ENCODE data around the gene CCDC73.
A peak's percentile ranks its signal among the peaks of the same experiment; 100 is the strongest.
"Not testable (repeated sequence)": the region's sequence is repeated elsewhere in the genome, so short reads cannot be mapped to it uniquely, and the experiment has no call there.

Gene CCDC73

GRCh38 chr11:32779136-32779535 lies 15.3 kb downstream of the CCDC73 start:
- H3K27ac Mint-ChIP-seq: no peak overlapping the region
- DNase-seq (ENCODE audit: low spot score in 2 of 2) (no peak), ATAC-seq (no peak)
- peaks cover 11% of the 10 kb centered on the region for H3K4me1 Mint-ChIP-seq
- H3K36me3 Mint-ChIP-seq: no peaks in the 10 kb centered on the region
- H3K4me3 Mint-ChIP-seq: no peak overlapping the region
- no peaks in the 10 kb centered on the region for H3K9me3 Mint-ChIP-seq

GRCh38 chr11:32775908-32776307 lies 18.6 kb downstream of the CCDC73 start:
- DNase-seq (ENCODE audit: low spot score in 2 of 2) (no peak), ATAC-seq (no peak)
- Mint-ChIP-seq H3K36me3 (no peaks in the 10 kb centered on the region), H3K27ac (no peak overlapping the region), H3K9me3 (no peaks in the 10 kb centered on the region), H3K4me1 (peaks cover 11% of the 10 kb centered on the region), H3K4me3 (no peak overlapping the region)

- no peak for ATAC-seq
- no peaks in the 10 kb centered on the region for H3K9me3 Mint-ChIP-seq
- H3K4me3 Mint-ChIP-seq: no peak overlapping the region
- H3K27ac Mint-ChIP-seq: no peak overlapping the region
- DNase-seq (ENCODE audit: low spot score in 2 of 2): no peak
- H3K4me1 Mint-ChIP-seq: peaks cover 11% of the 10 kb centered on the region
- no peaks in the 10 kb centered on the region for H3K36me3 Mint-ChIP-seq
Observed at GRCh38 chr11:32774081-32774480, 20.4 kb downstream of the CCDC73 start.

- Mint-ChIP-seq H3K4me1 (peaks cover 11% of the 10 kb centered on the region), H3K27ac (no peak overlapping the region), H3K4me3 (no peak overlapping the region), H3K36me3 (no peaks in the 10 kb centered on the region), H3K9me3 (no peaks in the 10 kb centered on the region)
- ATAC-seq (no peak), DNase-seq (ENCODE audit: low spot score in 2 of 2) (no peak)
Observed at GRCh38 chr11:32772731-32773130, 21.7 kb downstream of the CCDC73 start.

DNA sequence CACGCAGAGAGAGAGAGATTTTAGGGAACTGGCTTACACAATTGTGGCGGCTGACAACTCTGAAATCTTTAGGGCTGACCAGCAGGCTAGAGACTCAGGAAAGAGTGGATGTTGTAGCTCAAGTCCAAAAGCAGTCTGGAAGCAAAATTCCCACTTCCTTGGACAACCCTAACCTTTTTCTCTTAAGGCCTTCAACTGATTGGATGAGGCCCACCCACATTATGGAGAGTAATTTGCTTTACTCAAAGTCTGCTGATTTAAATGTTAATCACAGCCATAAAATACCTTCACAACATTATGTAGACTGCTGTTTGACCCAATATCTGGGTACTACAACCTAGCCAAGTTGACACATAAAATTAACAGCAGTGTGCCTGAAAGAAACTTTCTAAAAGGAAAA lies 32.7 kb downstream of the CCDC73 start:
- not testable (repeated sequence) for H3K36me3 Mint-ChIP-seq; H3K9me3 Mint-ChIP-seq; H3K27ac Mint-ChIP-seq; DNase-seq (ENCODE audit: low spot score in 2 of 2); ATAC-seq; H3K4me1 Mint-ChIP-seq; H3K4me3 Mint-ChIP-seq

DNA sequence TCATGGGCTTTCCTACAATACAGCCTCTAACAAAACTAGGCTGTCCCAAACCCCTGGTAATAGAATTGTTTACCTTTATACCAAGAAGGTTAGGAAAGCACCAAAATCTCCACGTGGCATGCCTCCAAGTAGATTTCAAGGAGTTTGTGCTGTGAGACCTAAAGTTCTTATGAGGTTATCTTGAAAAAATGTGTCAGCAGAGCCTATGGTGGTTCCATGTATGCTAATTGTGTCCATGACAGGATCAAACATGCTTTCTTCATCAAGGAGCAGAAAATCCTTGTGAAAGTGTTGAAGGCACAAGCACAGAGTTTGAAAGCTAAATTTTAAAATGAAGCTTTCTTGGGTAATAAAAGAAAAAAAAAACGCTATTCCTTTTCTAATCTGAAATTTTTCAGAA lies 36.2 kb downstream of the CCDC73 start:
- Mint-ChIP-seq H3K4me1 (no peaks in the 10 kb centered on the region), H3K4me3 (no peak overlapping the region), H3K36me3 (no peaks in the 10 kb centered on the region), H3K27ac (no peak overlapping the region), H3K9me3 (peaks cover 2% of the 10 kb centered on the region)
- DNase-seq (ENCODE audit: low spot score in 2 of 2) (no peak), ATAC-seq (no peak)

DNA sequence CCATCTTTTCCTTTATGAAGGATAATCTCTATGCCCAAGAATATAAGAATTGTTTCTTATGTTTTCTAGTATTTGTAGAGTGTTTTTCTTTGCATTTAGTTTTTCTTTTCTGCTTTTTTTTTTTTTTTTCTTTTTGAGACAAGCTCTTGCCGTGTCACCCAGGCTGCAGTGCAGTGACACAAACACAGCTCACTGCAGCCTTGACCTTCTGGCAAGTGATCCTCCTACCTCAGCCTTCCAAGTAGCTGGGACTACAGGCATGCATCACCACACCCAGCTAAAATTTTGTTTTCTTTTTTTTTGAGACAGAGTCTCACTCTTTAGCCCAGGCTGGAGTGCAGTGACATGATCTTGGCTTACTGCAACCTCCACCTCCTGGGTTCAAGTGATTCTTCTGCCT lies 41.3 kb downstream of the CCDC73 start:
- not testable (repeated sequence) for H3K4me3 Mint-ChIP-seq

GRCh38 chr11:32752001-32752400 lies 42.5 kb downstream of the CCDC73 start:
- no peak overlapping the region for H3K4me3 Mint-ChIP-seq
- H3K9me3 Mint-ChIP-seq: peaks cover 6% of the 10 kb centered on the region
- no peaks in the 10 kb centered on the region for H3K4me1 Mint-ChIP-seq
- no peaks in the 10 kb centered on the region for H3K36me3 Mint-ChIP-seq
- no peak overlapping the region for H3K27ac Mint-ChIP-seq
- DNase-seq (ENCODE audit: low spot score in 2 of 2) (no peak), ATAC-seq (no peak)

More for the DNA sequence above, 41.3 kb downstream of the CCDC73 start:
- DNase-seq (ENCODE audit: low spot score in 2 of 2); H3K4me1 Mint-ChIP-seq; ATAC-seq; H3K27ac Mint-ChIP-seq; H3K9me3 Mint-ChIP-seq; H3K36me3 Mint-ChIP-seq: not testable (repeated sequence)

GRCh38 chr11:32751381-32751780 lies 43.1 kb downstream of the CCDC73 start:
- ATAC-seq (no peak), DNase-seq (ENCODE audit: low spot score in 2 of 2) (no peak)
- H3K4me3 Mint-ChIP-seq: no peak overlapping the region
- no peak overlapping the region for H3K27ac Mint-ChIP-seq
- H3K9me3 Mint-ChIP-seq: peaks cover 6% of the 10 kb centered on the region
- H3K36me3 Mint-ChIP-seq: no peaks in the 10 kb centered on the region
- no peaks in the 10 kb centered on the region for H3K4me1 Mint-ChIP-seq

- ATAC-seq (no peak), DNase-seq (ENCODE audit: low spot score in 2 of 2) (no peak)
- no peaks in the 10 kb centered on the region for H3K4me1 Mint-ChIP-seq
Observed at GRCh38 chr11:32729976-32730375, 64.5 kb downstream of the CCDC73 start.

GRCh38 chr11:32723332-32723731 lies 71.1 kb downstream of the CCDC73 start:
- no peak overlapping the region for H3K4me3 Mint-ChIP-seq
- no peaks in the 10 kb centered on the region for H3K36me3 Mint-ChIP-seq
- DNase-seq (ENCODE audit: low spot score in 2 of 2) (no peak), ATAC-seq (no peak)
- no peaks in the 10 kb centered on the region for H3K9me3 Mint-ChIP-seq
- H3K27ac Mint-ChIP-seq: no peak overlapping the region
- H3K4me1 Mint-ChIP-seq: no peaks in the 10 kb centered on the region

More at GRCh38 chr11:32729976-32730375, 64.5 kb downstream of the CCDC73 start:
- Mint-ChIP-seq H3K4me3 (no peak overlapping the region), H3K27ac (no peak overlapping the region), H3K36me3 (no peaks in the 10 kb centered on the region), H3K9me3 (peaks cover 3% of the 10 kb centered on the region)

GRCh38 chr11:32722255-32722654 lies 72.2 kb downstream of the CCDC73 start:
- no peaks in the 10 kb centered on the region for H3K4me1 Mint-ChIP-seq
- H3K36me3 Mint-ChIP-seq: no peaks in the 10 kb centered on the region
- no peak for DNase-seq (ENCODE audit: low spot score in 2 of 2)
- no peak overlapping the region for H3K27ac Mint-ChIP-seq
- ATAC-seq: no peak
- no peak overlapping the region for H3K4me3 Mint-ChIP-seq
- no peaks in the 10 kb centered on the region for H3K9me3 Mint-ChIP-seq

GRCh38 chr11:32713496-32713895 lies 81.0 kb downstream of the CCDC73 start:
- H3K36me3 Mint-ChIP-seq: no peaks in the 10 kb centered on the region
- H3K9me3 Mint-ChIP-seq: no peaks in the 10 kb centered on the region
- H3K4me3 Mint-ChIP-seq: no peak overlapping the region
- ATAC-seq (no peak), DNase-seq (ENCODE audit: low spot score in 2 of 2) (no peak)
- H3K27ac Mint-ChIP-seq: no peak overlapping the region
- H3K4me1 Mint-ChIP-seq: no peaks in the 10 kb centered on the region

DNA sequence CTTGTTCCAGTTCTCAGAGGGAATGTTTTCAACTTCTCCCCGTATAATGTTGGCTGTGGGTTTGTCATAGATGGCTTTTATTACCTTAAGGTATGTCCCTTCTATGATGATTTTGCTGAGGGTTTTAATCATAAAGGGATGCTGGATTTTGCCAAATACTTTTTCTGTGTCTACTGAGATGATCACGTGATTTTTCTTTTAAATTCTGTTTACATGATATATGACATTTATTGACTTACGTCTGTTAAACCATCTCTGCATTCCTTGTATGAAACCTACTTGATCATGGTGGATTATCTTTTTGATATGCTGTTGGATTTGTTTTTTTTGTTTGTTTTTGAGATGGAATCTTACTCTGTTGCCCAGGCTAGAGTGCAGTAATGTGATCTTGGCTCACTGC lies 85.5 kb downstream of the CCDC73 start:
- not testable (repeated sequence) for DNase-seq (ENCODE audit: low spot score in 2 of 2); H3K27ac Mint-ChIP-seq; H3K9me3 Mint-ChIP-seq; H3K4me1 Mint-ChIP-seq; H3K36me3 Mint-ChIP-seq; ATAC-seq; H3K4me3 Mint-ChIP-seq

DNA sequence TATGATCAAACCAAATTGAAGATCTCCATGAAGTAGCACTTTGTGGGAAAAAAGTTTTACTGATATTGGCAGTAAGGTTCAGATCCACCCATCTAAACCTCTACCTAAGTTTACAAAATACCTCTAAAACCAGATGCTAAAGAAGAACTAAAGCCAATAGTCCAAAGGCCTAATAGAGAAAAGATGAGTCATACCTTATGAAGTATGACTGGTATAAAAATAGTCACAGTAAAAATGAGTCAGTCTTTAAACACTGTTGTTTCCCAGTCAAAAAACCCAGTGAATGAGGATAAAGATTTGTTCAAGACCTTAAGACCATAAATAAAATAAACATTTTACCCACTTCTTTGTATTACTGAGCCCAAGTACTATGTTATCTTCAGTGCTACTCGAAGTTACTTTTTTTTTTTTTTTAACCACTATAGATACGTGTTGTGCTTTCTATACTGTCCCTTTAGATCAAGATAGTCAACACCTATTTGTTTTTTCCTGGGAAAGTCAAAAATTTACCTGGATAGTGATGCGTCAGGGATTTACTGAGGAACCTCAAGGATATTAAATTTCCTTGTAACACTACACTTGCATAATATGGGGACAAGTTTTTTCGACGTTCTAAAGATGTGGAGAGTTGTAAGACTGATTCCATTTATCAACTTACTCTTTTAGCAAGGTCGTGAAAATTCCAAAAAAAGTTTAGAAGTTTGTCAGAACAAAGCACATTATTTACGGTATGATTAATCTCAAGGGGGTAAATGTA lies 87.3 kb downstream of the CCDC73 start:
- Mint-ChIP-seq H3K4me1 (no peaks in the 10 kb centered on the region), H3K36me3 (no peaks in the 10 kb centered on the region), H3K27ac (no peak overlapping the region), H3K9me3 (no peaks in the 10 kb centered on the region), H3K4me3 (no peak overlapping the region)
- ATAC-seq (peak; percentile 39), DNase-seq (ENCODE audit: low spot score in 2 of 2) (no peak)

DNA sequence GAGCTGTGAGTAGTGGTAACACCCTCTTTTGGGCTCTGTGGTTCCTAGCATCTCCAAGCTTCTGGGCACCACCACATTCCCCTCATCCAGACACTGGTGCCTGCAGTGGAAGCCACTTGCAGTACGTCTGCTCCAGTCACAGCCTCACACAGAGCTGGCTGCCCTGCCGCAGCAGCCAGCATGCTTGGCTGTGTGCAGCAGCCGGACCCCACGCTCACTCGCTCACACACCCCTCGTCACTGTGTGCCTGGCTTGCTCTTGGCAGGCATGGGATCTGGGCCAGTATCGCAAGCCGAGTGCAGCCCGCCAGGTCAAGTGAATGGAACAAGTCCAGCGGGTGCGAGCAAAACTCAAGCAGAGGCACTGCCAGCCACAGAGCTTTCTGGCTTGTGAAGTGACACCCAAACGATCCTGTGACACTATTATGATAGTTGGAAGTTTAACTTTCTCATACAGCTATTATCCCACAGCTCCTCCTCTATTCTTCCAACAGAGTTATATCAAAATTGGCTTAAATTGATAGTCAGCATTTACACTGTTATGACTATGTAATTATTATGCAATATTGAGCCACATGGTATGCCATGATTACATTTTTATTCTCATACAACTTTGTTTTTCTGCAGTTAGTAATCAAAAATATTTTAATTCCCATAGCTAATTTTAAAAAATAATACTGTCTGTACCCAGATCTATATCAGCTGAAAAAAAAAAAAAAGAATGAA lies 89.0 kb downstream of the CCDC73 start:
- Mint-ChIP-seq H3K9me3 (no peaks in the 10 kb centered on the region), H3K27ac (no peak overlapping the region), H3K36me3 (no peaks in the 10 kb centered on the region), H3K4me1 (no peaks in the 10 kb centered on the region), H3K4me3 (no peak overlapping the region)
- ATAC-seq (peak; percentile 19), DNase-seq (ENCODE audit: low spot score in 2 of 2) (no peak)

Measured in stimulated activated effector memory CD8-positive, alpha-beta T cell treated with anti-CD3 and anti-CD28 coated beads, Interleukin-12 subunit alpha, Interleukin-12 subunit beta, amount 100 ng/mL, for 72 hours (primary cell).